GM21825 (cell line): ENCODE data around the gene CSAG2.

Source experiments
- ATAC-seq: cut with Tn5 transposase; IDR thresholded peaks from one replicate; pipeline ENCODE4 v1.9.1; 2021; ENCODE audit warnings: mild to moderate bottlenecking, moderate library complexity; ENCODE audit not compliant: unreplicated experiment

Gene CSAG2

DNA sequence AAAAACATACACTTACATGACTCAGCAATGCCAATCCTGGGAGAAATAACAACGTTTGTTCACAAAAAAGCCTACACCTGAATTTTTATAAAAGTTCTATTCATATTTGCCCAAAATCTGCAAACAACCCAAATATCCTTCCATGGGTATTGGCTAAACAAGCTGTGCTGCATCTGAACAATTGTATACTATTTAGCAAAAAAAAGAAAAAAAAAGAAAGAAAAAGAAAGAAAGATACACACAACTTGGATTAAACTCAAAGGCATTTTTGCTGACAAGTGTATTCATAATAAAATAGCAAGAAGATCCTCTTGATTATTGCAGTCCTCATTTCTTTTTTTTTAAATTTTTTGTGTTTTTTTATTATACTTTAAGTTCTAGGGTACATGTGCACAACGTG lies 34.9 kb downstream of the CSAG2 start:
- ATAC-seq, result no peak

DNA sequence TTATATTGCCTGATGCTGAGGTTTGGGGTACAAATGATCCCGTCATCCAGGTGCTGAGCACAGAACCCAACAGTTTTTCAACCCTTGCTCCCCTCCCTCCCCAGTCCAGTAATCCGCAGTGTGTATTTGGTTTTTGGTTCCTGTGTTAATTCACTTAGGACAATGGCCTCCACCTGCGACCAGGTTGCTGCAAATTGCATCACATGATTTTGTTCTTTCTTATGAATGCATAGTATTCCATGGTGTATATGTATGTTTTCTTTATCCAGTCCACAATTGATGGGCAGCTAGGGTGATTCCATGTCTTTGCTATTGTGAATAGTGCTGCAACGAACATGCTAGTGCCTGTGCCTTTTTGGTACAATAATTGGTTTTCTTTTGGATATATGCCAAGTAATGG lies 46.0 kb downstream of the CSAG2 start:
- no peak for ATAC-seq

DNA sequence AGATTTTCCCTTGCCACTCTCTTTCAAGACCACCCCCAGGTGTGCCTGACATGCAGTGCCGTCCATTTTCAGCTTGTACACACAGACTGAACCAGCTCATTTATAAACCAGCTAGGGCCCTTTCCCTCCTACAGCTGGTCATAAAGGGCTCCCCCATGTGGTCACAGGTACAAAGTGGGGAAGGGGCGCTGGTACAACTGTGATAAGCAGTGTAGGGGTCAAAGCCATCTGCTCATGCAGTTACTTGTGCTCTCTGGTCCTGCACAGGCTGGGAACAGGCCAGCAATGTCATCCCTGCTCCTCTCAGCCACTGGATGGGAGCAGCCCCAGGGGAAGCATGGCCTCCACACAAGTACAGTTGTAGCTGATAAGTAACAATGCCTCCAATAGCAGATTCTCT lies 50.8 kb downstream of the CSAG2 start:
- no peak for ATAC-seq
